NB4 (cell line): ENCODE results near the gene KISS1R.

Experiments used
- POLR2A ChIP-seq: IDR thresholded peaks from 2 replicates; pipeline ENCODE4 v1.6.1; 2011; ENCODE audit warnings: mild to moderate bottlenecking; ENCODE audit not compliant: insufficient read length; ENCODE audit errors: extremely low read depth
- TF ChIP-seq, protein P1 (sequence below): IDR thresholded peaks from one replicate; pipeline ENCODE4 v1.5.1; 2012; ENCODE audit warnings: low read depth, low read length

DNA sequence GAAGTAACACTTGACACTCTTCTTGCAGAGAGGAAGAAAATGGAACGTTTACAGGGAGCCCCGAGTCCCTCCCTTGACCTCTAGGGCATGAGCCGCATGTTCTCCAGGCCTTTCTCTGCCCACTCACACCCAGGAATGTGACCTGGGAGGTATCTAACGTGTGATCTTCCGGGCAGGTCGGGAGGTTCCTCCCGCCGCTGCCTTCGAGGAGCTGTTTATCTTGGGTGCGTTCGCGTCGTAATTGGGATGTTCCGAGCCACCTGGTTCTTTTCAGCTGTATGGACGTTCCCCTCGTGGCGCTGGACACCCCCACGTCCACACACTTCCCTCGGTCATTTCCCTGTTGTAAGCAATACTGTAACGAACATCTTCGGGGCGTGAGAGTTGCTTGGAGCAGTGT lies 22.3 kb downstream of the KISS1R start:
- TF ChIP-seq, protein P1, sequence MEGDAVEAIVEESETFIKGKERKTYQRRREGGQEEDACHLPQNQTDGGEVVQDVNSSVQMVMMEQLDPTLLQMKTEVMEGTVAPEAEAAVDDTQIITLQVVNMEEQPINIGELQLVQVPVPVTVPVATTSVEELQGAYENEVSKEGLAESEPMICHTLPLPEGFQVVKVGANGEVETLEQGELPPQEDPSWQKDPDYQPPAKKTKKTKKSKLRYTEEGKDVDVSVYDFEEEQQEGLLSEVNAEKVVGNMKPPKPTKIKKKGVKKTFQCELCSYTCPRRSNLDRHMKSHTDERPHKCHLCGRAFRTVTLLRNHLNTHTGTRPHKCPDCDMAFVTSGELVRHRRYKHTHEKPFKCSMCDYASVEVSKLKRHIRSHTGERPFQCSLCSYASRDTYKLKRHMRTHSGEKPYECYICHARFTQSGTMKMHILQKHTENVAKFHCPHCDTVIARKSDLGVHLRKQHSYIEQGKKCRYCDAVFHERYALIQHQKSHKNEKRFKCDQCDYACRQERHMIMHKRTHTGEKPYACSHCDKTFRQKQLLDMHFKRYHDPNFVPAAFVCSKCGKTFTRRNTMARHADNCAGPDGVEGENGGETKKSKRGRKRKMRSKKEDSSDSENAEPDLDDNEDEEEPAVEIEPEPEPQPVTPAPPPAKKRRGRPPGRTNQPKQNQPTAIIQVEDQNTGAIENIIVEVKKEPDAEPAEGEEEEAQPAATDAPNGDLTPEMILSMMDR, result no peak
- TF ChIP-seq POLR2A, result no peak
